Astrocyte (in vitro differentiated cells and primary cell): ENCODE results near the gene MOB3B. TPM values are rescaled to one million over a fixed set of nuclear protein-coding genes. Genes with fewer than 3 reads are reported as not detected.

Experiments
- DNase-seq: peaks from one replicate; pipeline ENCODE4 v3.0.0-alpha.2; 2010; ENCODE audit warnings: low read depth
- FAIRE-seq: peaks from 2 replicates; lab custom pipeline; 2011; peaks lifted over from hg19 to GRCh38; lab: Jason Lieb, UNC
- H2AFZ ChIP-seq: 2 replicates; pipeline ENCODE4 v1.6.0; 2012; ENCODE audit warnings: low read depth, low read length, inconsistent platforms
- H3K27ac ChIP-seq: 2 replicates; pipeline ENCODE4 v1.5.1; 2011; ENCODE audit warnings: low read depth, low read length, inconsistent platforms
- H3K27me3 ChIP-seq: 2 replicates; pipeline ENCODE4 v1.6.0; 2011; ENCODE audit warnings: low read length, inconsistent platforms; ENCODE audit not compliant: insufficient read depth
- H3K36me3 ChIP-seq: 2 replicates; pipeline ENCODE4 v1.5.1; 2011; ENCODE audit warnings: low read length, inconsistent platforms; ENCODE audit not compliant: insufficient read depth
- H3K4me1 ChIP-seq: 2 replicates; pipeline ENCODE4 v1.5.1; 2011; ENCODE audit warnings: low read length, inconsistent platforms; ENCODE audit not compliant: insufficient read depth
- H3K4me2 ChIP-seq: 2 replicates; pipeline ENCODE4 v1.6.0; 2012; ENCODE audit warnings: low read length, inconsistent platforms
- H3K4me3 ChIP-seq: 2 replicates; pipeline ENCODE4 v1.5.1; 2011; ENCODE audit warnings: low read depth, mild to moderate bottlenecking, low read length, inconsistent platforms; ENCODE audit not compliant: insufficient read depth
- H3K79me2 ChIP-seq: 2 replicates; pipeline ENCODE4 v1.6.0; 2012; ENCODE audit warnings: mild to moderate bottlenecking, low read length, inconsistent platforms; ENCODE audit not compliant: insufficient read depth
- H3K9ac ChIP-seq: 2 replicates; pipeline ENCODE4 v1.6.0; 2012; ENCODE audit warnings: mild to moderate bottlenecking, low read length, inconsistent platforms
- H3K9me3 ChIP-seq: 2 replicates; pipeline ENCODE4 v1.5.1; 2012; ENCODE audit warnings: low read depth, mild to moderate bottlenecking, low read length, inconsistent platforms; ENCODE audit not compliant: insufficient read depth
- H4K20me1 ChIP-seq: 2 replicates; pipeline ENCODE4 v1.6.0; 2012; ENCODE audit warnings: low read length, inconsistent platforms; ENCODE audit not compliant: insufficient read depth
- H3K27ac Mint-ChIP-seq: one replicate; pipeline ENCODE4 v1.8.0; 2021; ENCODE audit warnings: mild to moderate bottlenecking, mixed read lengths; ENCODE audit not compliant: unreplicated experiment
- H3K27me3 Mint-ChIP-seq: one replicate; pipeline ENCODE4 v1.8.0; 2021; ENCODE audit warnings: low read depth, mixed read lengths; ENCODE audit not compliant: unreplicated experiment
- H3K36me3 Mint-ChIP-seq: one replicate; pipeline ENCODE4 v1.8.0; 2021; ENCODE audit warnings: low read depth, mixed read lengths; ENCODE audit not compliant: unreplicated experiment
- H3K4me1 Mint-ChIP-seq: one replicate; pipeline ENCODE4 v1.8.0; 2021; ENCODE audit warnings: low read depth, mixed read lengths; ENCODE audit not compliant: unreplicated experiment
- H3K4me3 Mint-ChIP-seq: one replicate; pipeline ENCODE4 v1.8.0; 2021; ENCODE audit warnings: mild to moderate bottlenecking, moderate library complexity, mixed read lengths; ENCODE audit not compliant: unreplicated experiment
- H3K9me3 Mint-ChIP-seq: one replicate; pipeline ENCODE4 v1.8.0; 2021; ENCODE audit warnings: mild to moderate bottlenecking, mixed read lengths; ENCODE audit not compliant: unreplicated experiment
- EZH2 ChIP-seq: IDR thresholded peaks from 2 replicates; pipeline ENCODE4 v1.6.1; 2012; ENCODE audit warnings: mild to moderate bottlenecking, low read length, inconsistent platforms; ENCODE audit not compliant: insufficient read depth
- total RNA-seq: library from RNA; stranded (reverse); gene quantifications from 2 replicates; pipeline ENCODE4 v1.2.1, GENCODE V29; 2021
- TF ChIP-seq, protein P1 (sequence below): IDR thresholded peaks from 2 replicates; pipeline ENCODE4 v1.5.1; 2011; ENCODE audit warnings: low read depth, mild to moderate bottlenecking, inconsistent platforms, low read length, moderate library complexity; ENCODE audit not compliant: insufficient read depth

The MOB3B gene
- total RNA-seq, 1 donor from 2014 or later: 3.9 TPM

DNA sequence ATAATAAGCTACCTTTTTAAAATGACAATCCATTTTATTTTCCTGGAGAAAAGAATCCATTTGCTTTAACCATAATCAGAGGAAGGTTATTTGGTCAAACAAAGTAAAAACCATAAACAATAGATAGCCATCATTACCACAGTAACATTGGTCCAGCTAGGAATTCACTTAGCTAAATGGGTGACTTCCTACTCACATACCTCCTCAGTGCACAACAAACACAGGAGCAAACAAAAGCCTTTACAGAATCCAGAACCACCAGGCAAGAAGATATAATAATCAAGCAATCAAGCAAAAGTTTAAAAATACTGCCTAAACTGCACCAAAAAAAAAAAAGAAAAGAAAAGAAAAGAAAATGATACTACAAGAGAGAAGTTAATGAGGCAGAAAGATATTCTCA is 6.5 kb downstream of the MOB3B start:
- Mint-ChIP-seq H3K27me3 (no peaks in the 10 kb centered on the region), H3K4me3 (no peak overlapping the region), H3K27ac (no peak overlapping the region), H3K4me1 (peaks cover 17% of the 10 kb centered on the region), H3K36me3 (no peaks in the 10 kb centered on the region), H3K9me3 (no peaks in the 10 kb centered on the region)
- H3K36me3 ChIP-seq: no peaks in the 10 kb centered on the region
- H3K9me3 ChIP-seq: no peaks in the 10 kb centered on the region
- no peak overlapping the region for H3K9ac ChIP-seq
- H3K4me2 ChIP-seq: no peak overlapping the region
- TF ChIP-seq, protein P1, sequence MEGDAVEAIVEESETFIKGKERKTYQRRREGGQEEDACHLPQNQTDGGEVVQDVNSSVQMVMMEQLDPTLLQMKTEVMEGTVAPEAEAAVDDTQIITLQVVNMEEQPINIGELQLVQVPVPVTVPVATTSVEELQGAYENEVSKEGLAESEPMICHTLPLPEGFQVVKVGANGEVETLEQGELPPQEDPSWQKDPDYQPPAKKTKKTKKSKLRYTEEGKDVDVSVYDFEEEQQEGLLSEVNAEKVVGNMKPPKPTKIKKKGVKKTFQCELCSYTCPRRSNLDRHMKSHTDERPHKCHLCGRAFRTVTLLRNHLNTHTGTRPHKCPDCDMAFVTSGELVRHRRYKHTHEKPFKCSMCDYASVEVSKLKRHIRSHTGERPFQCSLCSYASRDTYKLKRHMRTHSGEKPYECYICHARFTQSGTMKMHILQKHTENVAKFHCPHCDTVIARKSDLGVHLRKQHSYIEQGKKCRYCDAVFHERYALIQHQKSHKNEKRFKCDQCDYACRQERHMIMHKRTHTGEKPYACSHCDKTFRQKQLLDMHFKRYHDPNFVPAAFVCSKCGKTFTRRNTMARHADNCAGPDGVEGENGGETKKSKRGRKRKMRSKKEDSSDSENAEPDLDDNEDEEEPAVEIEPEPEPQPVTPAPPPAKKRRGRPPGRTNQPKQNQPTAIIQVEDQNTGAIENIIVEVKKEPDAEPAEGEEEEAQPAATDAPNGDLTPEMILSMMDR: no peak
- no peak for TF ChIP-seq EZH2
- no peak overlapping the region for H3K4me3 ChIP-seq
- no peak overlapping the region for H3K27ac ChIP-seq
- DNase-seq (no peak), FAIRE-seq (no peak)
- no peaks in the 10 kb centered on the region for H3K79me2 ChIP-seq
- H3K4me1 ChIP-seq: peaks cover 11% of the 10 kb centered on the region
- H4K20me1 ChIP-seq: no peaks in the 10 kb centered on the region
- peaks cover 13% of the 10 kb centered on the region for H3K27me3 ChIP-seq
- H2AFZ ChIP-seq: no peak overlapping the region

DNA sequence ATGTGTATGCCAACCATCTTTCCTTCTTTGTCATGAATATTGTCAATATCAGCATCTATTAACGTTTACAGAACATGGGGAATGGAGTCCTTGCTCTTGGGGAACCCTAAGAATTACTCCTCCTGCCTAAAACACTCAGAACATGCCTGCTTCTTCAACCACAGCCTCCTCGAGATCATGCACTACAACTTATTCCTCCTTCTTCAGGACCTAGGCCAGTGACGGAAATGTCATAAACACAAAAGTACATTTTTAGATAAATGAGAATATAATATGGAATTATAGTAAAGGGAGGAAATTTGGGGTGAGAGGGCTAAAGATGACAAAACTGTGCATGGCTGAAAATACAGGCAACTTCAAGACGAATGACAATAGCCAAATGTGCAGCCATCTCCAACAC is 8.6 kb downstream of the MOB3B start:
- FAIRE-seq: no peak
- Histone ChIP-seq H3K4me1 (peaks cover 9% of the 10 kb centered on the region), H4K20me1 (no peaks in the 10 kb centered on the region), H3K4me3 (no peak overlapping the region), H3K9ac (no peak overlapping the region), H3K27ac (no peak overlapping the region), H2AFZ (no peak overlapping the region), H3K27me3 (peaks cover 2% of the 10 kb centered on the region), H3K9me3 (no peaks in the 10 kb centered on the region), H3K36me3 (no peaks in the 10 kb centered on the region), H3K79me2 (no peaks in the 10 kb centered on the region), H3K4me2 (no peak overlapping the region)
- no peak for TF ChIP-seq EZH2
- TF ChIP-seq, protein P1: no peak
- H3K27me3 Mint-ChIP-seq: no peaks in the 10 kb centered on the region
- H3K27ac Mint-ChIP-seq: no peak overlapping the region
- no peaks in the 10 kb centered on the region for H3K36me3 Mint-ChIP-seq
- H3K9me3 Mint-ChIP-seq: no peaks in the 10 kb centered on the region
- H3K4me1 Mint-ChIP-seq: peaks cover 17% of the 10 kb centered on the region
- no peak for DNase-seq
- no peak overlapping the region for H3K4me3 Mint-ChIP-seq
